ENCODE results near the gene GHDC. TPM values are rescaled to one million over a fixed set of nuclear protein-coding genes. Genes with fewer than 3 reads are reported as not detected.

GHDC gene
- total and polyA plus RNA-seq, 2 of the 13 experiments (the other 11 are each of a cell fraction or from before 2014, with no cell fraction given) = 15.4 to 22.5 TPM

DNA sequence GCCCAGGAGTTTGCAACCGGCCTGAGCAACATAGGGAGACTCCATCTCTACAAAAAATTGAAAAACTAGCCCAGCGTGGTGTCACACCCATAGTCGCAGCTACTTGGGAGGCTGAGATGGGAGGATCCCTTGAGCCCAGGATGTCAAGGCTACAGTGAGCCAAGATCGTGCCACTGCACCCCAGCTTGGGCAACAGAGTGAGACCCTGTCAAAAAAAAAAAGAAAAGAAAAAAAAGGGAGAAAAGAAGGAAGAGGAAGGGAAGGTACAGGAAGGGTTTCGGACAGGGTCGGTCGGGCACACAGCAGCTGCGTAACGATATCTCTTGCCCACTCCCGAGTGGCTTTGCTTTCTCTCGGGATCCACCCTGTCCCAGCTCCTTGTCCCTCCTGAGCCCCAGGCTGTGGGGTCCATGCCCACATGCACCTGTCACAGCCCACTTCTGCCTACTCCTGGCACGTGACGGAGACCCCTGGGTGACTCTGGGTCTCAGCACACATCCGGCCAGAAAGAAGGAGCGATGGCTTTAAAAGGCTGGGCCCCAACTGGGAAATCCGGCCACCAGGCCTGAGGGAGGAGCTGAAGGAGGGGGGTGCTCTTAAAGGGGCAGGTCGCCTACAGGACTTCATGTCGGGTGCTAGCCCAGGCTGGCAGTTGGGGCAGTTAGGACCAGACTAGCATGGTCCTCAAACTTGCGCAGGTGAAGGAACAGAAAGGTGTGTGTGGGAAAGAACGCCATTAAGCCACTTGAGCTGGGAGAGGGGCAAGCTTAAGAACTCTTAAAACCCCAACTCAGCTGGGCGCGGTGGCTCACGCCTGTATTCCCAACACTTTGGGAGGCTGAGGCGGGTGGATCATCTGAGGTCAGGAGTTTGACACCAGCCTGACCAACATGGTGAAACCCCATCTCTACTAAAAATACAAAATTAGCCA lies at the start of gene GHDC (continued):
- TF ChIP-seq ZNF407 (CRISPR knock-in tag; IDR thresholded peaks at IDR 0.05; ENCODE audit: not compliant biosample characterization) (peak; percentile 73), ZNF142 (CRISPR knock-in tag; IDR thresholded peaks at IDR 0.05) (peak; percentile 98), CHD4 (IDR thresholded peaks at IDR 0.05; ENCODE audit: borderline replicate concordance, low read length) (0 out of 2 replicates have a peak, but pooled peaks have one; percentile 53), RFX3 (CRISPR knock-in tag; IDR thresholded peaks at IDR 0.05) (no peak), PLRG1 (conservative IDR thresholded peaks at IDR 0.05) (no peak), ZNF660 (CRISPR knock-in tag; IDR thresholded peaks at IDR 0.05; ENCODE audit: borderline replicate concordance, low read depth) (no peak), ZNF879 (CRISPR knock-in tag; IDR thresholded peaks at IDR 0.05) (no peak), RAD21 (CRISPR knock-in tag; IDR thresholded peaks at IDR 0.05) (no peak), NR0B2 (CRISPR knock-in tag; IDR thresholded peaks at IDR 0.05) (peak; percentile 88; the same call in 1 of the 2 replicates), SRSF1 (optimal IDR thresholded peaks at IDR 0.05; ENCODE audit: low read depth, low read length) (peak; percentile 79), GLI4 (CRISPR knock-in tag; IDR thresholded peaks at IDR 0.05; ENCODE audit: borderline replicate concordance) (no peak)
- TF ChIP-seq, protein P1, sequence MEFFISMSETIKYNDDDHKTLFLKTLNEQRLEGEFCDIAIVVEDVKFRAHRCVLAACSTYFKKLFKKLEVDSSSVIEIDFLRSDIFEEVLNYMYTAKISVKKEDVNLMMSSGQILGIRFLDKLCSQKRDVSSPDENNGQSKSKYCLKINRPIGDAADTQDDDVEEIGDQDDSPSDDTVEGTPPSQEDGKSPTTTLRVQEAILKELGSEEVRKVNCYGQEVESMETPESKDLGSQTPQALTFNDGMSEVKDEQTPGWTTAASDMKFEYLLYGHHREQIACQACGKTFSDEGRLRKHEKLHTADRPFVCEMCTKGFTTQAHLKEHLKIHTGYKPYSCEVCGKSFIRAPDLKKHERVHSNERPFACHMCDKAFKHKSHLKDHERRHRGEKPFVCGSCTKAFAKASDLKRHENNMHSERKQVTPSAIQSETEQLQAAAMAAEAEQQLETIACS (CRISPR knock-in tag; IDR thresholded peaks at IDR 0.05) = no peak
